PC-3 (cell line): ENCODE data around the gene FLNA.

Experiments
- EZH2 ChIP-seq: fragments of 300-600 bp; sonication (generic); IDR thresholded peaks from one replicate; pipeline ENCODE4 v1.6.1; 2017; ENCODE audit warnings: antibody characterized with exemption, mild to moderate bottlenecking, low read length; ENCODE audit not compliant: unreplicated experiment
- EZH2phosphoT487 ChIP-seq: fragments of 300-600 bp; sonication (generic); IDR thresholded peaks from 2 replicates; pipeline ENCODE4 v1.6.1; 2018; ENCODE audit warnings: mild to moderate bottlenecking, antibody characterized with exemption, low read length, borderline replicate concordance
- TF ChIP-seq, protein P1 (sequence below): fragments of 300-600 bp; sonication (generic); conservative IDR thresholded peaks from 2 replicates; pipeline ENCODE4 v1.5.1; 2017; ENCODE audit warnings: antibody characterized with exemption, low read depth, mild to moderate bottlenecking, low read length

DNA sequence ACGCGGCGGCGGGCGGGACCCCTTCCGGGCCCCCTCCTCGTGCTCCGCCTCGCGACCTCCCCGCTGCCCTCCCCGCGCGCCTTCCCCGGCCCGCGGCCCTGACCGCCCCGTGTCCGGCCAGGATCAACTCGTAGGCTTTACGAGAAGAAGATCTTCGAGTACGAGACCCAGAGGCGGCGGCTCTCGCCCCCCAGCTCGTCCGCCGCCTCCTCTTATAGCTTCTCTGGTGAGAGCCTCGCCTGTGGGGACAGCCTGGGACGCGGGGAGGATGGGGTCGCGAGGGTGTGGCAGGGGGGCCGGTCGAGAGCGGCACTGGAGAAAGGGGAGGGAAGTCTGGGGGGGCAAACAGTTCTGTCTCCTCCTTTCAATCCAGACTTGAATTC is 5.1 kb upstream of the FLNA start:
- TF ChIP-seq, protein P1, sequence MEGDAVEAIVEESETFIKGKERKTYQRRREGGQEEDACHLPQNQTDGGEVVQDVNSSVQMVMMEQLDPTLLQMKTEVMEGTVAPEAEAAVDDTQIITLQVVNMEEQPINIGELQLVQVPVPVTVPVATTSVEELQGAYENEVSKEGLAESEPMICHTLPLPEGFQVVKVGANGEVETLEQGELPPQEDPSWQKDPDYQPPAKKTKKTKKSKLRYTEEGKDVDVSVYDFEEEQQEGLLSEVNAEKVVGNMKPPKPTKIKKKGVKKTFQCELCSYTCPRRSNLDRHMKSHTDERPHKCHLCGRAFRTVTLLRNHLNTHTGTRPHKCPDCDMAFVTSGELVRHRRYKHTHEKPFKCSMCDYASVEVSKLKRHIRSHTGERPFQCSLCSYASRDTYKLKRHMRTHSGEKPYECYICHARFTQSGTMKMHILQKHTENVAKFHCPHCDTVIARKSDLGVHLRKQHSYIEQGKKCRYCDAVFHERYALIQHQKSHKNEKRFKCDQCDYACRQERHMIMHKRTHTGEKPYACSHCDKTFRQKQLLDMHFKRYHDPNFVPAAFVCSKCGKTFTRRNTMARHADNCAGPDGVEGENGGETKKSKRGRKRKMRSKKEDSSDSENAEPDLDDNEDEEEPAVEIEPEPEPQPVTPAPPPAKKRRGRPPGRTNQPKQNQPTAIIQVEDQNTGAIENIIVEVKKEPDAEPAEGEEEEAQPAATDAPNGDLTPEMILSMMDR = no peak
- TF ChIP-seq EZH2 (no peak), EZH2phosphoT487 (no peak)
